Adrenal gland (tissue), 12 donors: ENCODE measurements around the gene DLX3. TPM values are rescaled to one million over a fixed set of nuclear protein-coding genes. Genes with fewer than 3 reads are reported as not detected.

Experiments
- DNase-seq, 7 donors: peaks; one replicate each; pipeline ENCODE4 v3.0.0-alpha.2; 2019 to 2020
- H3K27ac ChIP-seq, 5 donors: fragments of 200-600 bp; sonication (generic) in 4 of 5; 1 replicate in 3 of 5; 2 replicates in 2 of 5; pipeline versions ENCODE4 v1.5.1 to v1.8.0; 2016 to 2020; ENCODE audit warnings: mild to moderate bottlenecking in 1 of 5
- H3K27me3 ChIP-seq: fragments of 200-600 bp; 2 replicates; pipeline ENCODE4 v1.8.0; 2021
- H3K36me3 ChIP-seq, 2 donors: fragments of 200-600 bp; replicated peaks in 1 of 2; 1 replicate in 1 of 2; 2 replicates in 1 of 2; pipeline versions ENCODE4 v1.5.1 to v1.8.0; 2018 to 2022
- H3K4me1 ChIP-seq, 2 donors: fragments of 200-600 bp; replicated peaks in 1 of 2; 1 replicate in 1 of 2; 2 replicates in 1 of 2; pipeline versions ENCODE4 v1.5.1 to v1.8.0; 2018 to 2021
- H3K4me3 ChIP-seq, 4 donors: fragments of 200-600 bp; sonication (generic) in 3 of 4; one replicate each; pipeline ENCODE4 v1.5.1; 2016 to 2018
- H3K9me3 ChIP-seq, 3 donors: fragments of 200-600 bp; sonication (generic) in 1 of 3; replicated peaks in 1 of 3; 1 replicate in 2 of 3; 2 replicates in 1 of 3; pipeline versions ENCODE4 v1.5.1 to v1.8.0; 2016 to 2021
- CTCF ChIP-seq, 6 experiments: fragments of 450-650 bp in 4 of 6; fragments of 200-600 bp in 2 of 6; sonication (generic) in 1 of 6; IDR thresholded peaks; 1 replicate in 5 of 6; 2 replicates in 1 of 6; pipeline versions ENCODE4 v1.5.1 to v1.8.0; 2016 to 2021; ENCODE audit warnings: antibody characterized with exemption in 6 of 6, mild to moderate bottlenecking in 2 of 6, moderate library complexity in 1 of 6
- POLR2A ChIP-seq, 2 donors: fragments of 450-650 bp; IDR thresholded peaks; one replicate each; pipeline ENCODE4 v1.6.1; 2017; ENCODE audit warnings: antibody characterized with exemption in 2 of 2, mild to moderate bottlenecking in 2 of 2, moderate library complexity in 1 of 2
- WGBS, 4 donors: extraction: QIAGEN DNeasy Blood & Tissue Kit in 2 of 4; methylation state at CpG; one replicate each; pipeline versions ENCODE4 v1.1.5 to v1.1.7; 2013 to 2017; 5-methylcytosine and 5-hydroxymethylcytosine counted together
- intact Hi-C, 2 donors: fragments of 100-400 bp; cut with DNase I; formaldehyde crosslinking; loops; one replicate each; pipeline versions ENCODE4 v1.14.1 to v1.15.0; 2022 to 2023
- polyA plus RNA-seq, 3 donors: library from polyadenylated mRNA; stranded (reverse); fragments of 200-250 nt in 2 of 3; fragments of 350-450 nt in 1 of 3; fragmentation: Illumina TruSeq in 1 of 3; extraction: RNeasy Lipid Tissue Mini Kit (QIAGEN cat#74804) in 1 of 3; gene quantifications; one replicate each; pipeline ENCODE4 v1.2.3, GENCODE V29; 2013 to 2014
- small RNA-seq, 2 donors: library from RNA; depleted of rRNA; stranded (forward); fragments of <200 nt; gene quantifications; one replicate each; pipeline ENCODE3, GENCODE V24; 2016
- total RNA-seq, 9 donors: library from RNA; depleted of rRNA in 4 of 9; stranded (reverse); fragments of >200 nt in 4 of 9; fragments of 120-200 nt in 1 of 9; fragmentation: NEBNext Ultra II Directional in 1 of 9; extraction: Animal tissue kit (Norgen Biotek cat#: 25700) in 1 of 9; gene quantifications; one replicate each; pipeline versions ENCODE4 v1.1.0 to v1.2.4, GENCODE V29; 2013 to 2023
- donor health status: healthy with polysubstance abuse.
- donor health status: Bipolar disorder and iron deficiency.
- donor health status: DM: yes; HTN: yes; CAD: no.
- donor health status: DM: no; HTN: no; CAD: no.
- donor health status: DM: no; HTN: no; CAD: no.
- donor health status: DM: yes; HTN: yes; CAD: no.

Gene DLX3
- total and polyA plus RNA-seq, 12 donors: 0.07 to 0.83 (median 0.36) TPM; not detected in 4

GRCh38 chr17:49941427-49941826 is 53.6 kb downstream of the DLX3 start:
- H3K27me3 ChIP-seq: no peaks in the 10 kb centered on the region
- H3K27ac ChIP-seq: no peak overlapping the region
- TF ChIP-seq POLR2A (IDR thresholded peaks at IDR 0.05) (no peak), CTCF (IDR thresholded peaks at IDR 0.05) (no peak)
- no peaks in the 10 kb centered on the region for H3K4me1 ChIP-seq
- no peaks in the 10 kb centered on the region for H3K36me3 ChIP-seq
- no peak overlapping the region for H3K4me3 ChIP-seq
- intact Hi-C loops: loop anchor here in 1 of 2 donors (10.0 kb wide), 1 partner anchor 957 kb away; no protein-coding TSS in a partner anchor
- WGBS, 4 donors: 64 to 65% (median 65%) methylated on average over 10 of the region's 10 CpGs
- H3K9me3 ChIP-seq: no peaks in the 10 kb centered on the region
- DNase-seq: no peak

Small RNAs within 50 kb of the gene (small RNA-seq; reads per million reads assigned to genes)
- gene RNU6-1313P: 0 reads per million in 2 donors

Other genes with a start within 250 kb of the DLX3 start
- 10 to 100 TPM in 6 of 9 donors, 1 to 10 TPM in 3; 4.6 to 16.3 (median 11.2) TPM for gene FAM117A, start 231.1 kb downstream of the DLX3 start, total RNA-seq
- 1 to 10 TPM; 4.6 to 9.6 (median 6.0) TPM for gene FAM117A, start 231.1 kb downstream of the DLX3 start, polyA plus RNA-seq
- gene KAT7, start 206.5 kb downstream of the DLX3 start, total RNA-seq: 10 to 100 TPM; 27.5 to 54.7 (median 42.8) TPM
- gene KAT7, start 206.5 kb downstream of the DLX3 start, polyA plus RNA-seq: 10 to 100 TPM in 1 of 3 donors, 1 to 10 TPM in 2; 5.2 to 32.5 (median 5.9) TPM
- under 1 TPM in 1 of 9 donors, not detected in 8; 0.90 TPM for gene TAC4, start 147.2 kb downstream of the DLX3 start, total RNA-seq
- under 1 TPM in 1 of 3 donors, not detected in 2; 0.40 TPM for gene TAC4, start 147.2 kb downstream of the DLX3 start, polyA plus RNA-seq
- under 1 TPM in 6 of 9 donors, not detected in 3; 0.18 to 0.96 (median 0.27) TPM for gene DLX4, start 26.0 kb downstream of the DLX3 start, total RNA-seq
- under 1 TPM; 0.10 to 0.48 (median 0.11) TPM for gene DLX4, start 26.0 kb downstream of the DLX3 start, polyA plus RNA-seq
- 100 to 1,000 TPM in 7 of 9 donors, 10 to 100 TPM in 2; 27.8 to 206 (median 133) TPM for gene ITGA3, start 60.9 kb upstream of the DLX3 start, total RNA-seq
- 100 to 1,000 TPM in 2 of 3 donors, 10 to 100 TPM in 1; 20.9 to 164 (median 116) TPM for gene ITGA3, start 60.9 kb upstream of the DLX3 start, polyA plus RNA-seq
- 100 to 1,000 TPM in 7 of 9 donors, 10 to 100 TPM in 2; 28.4 to 225 (median 126) TPM for gene PDK2, start 100.1 kb upstream of the DLX3 start, total RNA-seq
- 100 to 1,000 TPM in 1 of 3 donors, 10 to 100 TPM in 2; 48.5 to 110 (median 59.7) TPM for gene PDK2, start 100.1 kb upstream of the DLX3 start, polyA plus RNA-seq
- gene SAMD14, start 134.9 kb upstream of the DLX3 start, total RNA-seq: 10 to 100 TPM in 1 of 9 donors, 1 to 10 TPM in 8; 1.3 to 12.6 (median 3.7) TPM
- gene SAMD14, start 134.9 kb upstream of the DLX3 start, polyA plus RNA-seq: 10 to 100 TPM in 1 of 3 donors, 1 to 10 TPM in 2; 1.1 to 11.0 (median 3.0) TPM
- gene PPP1R9B, start 155.5 kb upstream of the DLX3 start, total RNA-seq: 10 to 100 TPM; 23.1 to 87.0 (median 52.7) TPM
- gene PPP1R9B, start 155.5 kb upstream of the DLX3 start, polyA plus RNA-seq: 100 to 1,000 TPM in 1 of 3 donors, 10 to 100 TPM in 2; 21.8 to 128 (median 27.2) TPM
- 1 to 10 TPM in 3 of 9 donors, under 1 TPM in 3, not detected in 3; 0.28 to 3.0 (median 0.95) TPM for gene SGCA, start 170.8 kb upstream of the DLX3 start, total RNA-seq
- 1 to 10 TPM in 2 of 3 donors, not detected in 1; 5.2 to 5.5 TPM for gene SGCA, start 170.8 kb upstream of the DLX3 start, polyA plus RNA-seq
- gene COL1A1, start 206.4 kb upstream of the DLX3 start, total RNA-seq: 100 to 1,000 TPM in 5 of 9 donors, 10 to 100 TPM in 4; 50.2 to 263 (median 134) TPM
- 100 to 1,000 TPM in 1 of 3 donors, 10 to 100 TPM in 2; 39.6 to 101 (median 40.1) TPM for gene COL1A1, start 206.4 kb upstream of the DLX3 start, polyA plus RNA-seq